COLO668 (cell line): ENCODE data around the gene SLC38A10.

Source experiments
- DNase-seq: peaks from one replicate; lab custom pipeline; 2025; ENCODE audit not compliant: unreplicated experiment; lab: John Stamatoyannopoulos, UW

SLC38A10 gene

DNA sequence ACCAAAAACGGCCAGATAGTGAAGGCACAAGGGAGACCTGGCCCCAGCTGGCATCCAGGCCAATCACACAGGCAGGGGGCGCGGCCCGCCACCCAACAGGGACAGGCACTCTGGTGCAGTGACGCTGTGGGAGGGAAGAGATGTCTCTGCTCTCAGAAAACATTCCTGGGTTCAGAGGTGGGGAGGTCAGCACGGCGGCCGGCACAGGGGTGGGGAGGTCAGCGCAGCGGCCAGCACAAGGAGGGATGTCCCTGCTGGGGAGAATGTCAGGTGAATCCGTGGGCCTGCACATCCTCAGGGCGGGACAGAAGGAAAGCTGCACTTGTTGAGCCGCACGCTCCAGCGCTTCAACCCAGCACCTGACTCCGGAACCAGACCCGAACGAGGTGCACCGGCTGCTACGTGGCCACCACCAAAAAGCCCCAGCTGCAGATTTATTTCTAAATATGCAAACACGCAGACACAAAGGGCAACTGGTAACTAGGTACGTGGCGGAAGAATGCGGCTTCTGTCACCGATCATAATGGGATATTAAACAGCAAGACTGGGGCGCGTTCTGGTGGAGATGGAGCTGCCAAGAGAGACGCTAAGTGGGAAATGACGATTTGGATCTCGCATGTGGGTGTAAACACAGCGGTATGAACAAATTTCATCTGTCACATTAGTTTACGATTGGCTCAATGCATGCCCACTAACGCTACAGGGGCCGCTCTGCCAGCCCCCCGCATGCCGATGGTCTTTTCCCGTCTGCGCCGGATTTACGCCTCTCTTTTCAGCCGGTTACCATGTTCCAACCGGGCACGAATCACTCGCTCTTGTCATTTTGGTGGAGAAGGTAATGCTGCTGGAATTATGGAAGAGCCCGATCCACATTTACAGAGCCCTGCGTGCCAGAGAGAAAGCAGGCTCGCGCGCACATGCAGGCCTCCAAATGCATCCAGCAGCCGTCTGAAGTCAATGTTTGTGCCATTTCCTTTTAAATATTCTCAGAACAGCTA, 15.5 kb downstream of the SLC38A10 start:
- no peak for DNase-seq

DNA sequence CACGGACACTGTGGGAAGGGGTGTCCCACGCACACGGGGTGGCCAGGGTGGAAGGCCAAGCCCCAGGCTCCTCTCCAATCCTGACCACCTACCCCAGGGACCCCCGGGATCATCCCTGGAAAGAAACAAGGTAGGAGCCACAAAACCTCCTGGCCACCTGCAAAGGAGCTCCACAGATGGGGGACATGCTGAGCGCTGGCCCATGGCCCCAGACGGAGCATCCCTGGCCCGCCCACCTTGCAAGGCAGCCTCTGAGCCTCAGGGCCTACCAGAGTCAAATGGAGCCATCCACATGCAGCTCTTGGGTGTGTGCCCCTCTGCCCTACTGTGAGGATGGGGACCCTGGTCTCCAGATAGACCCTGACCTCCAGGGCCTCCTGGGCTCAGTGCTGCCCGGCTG, 16.3 kb downstream of the SLC38A10 start:
- no peak for DNase-seq

DNA sequence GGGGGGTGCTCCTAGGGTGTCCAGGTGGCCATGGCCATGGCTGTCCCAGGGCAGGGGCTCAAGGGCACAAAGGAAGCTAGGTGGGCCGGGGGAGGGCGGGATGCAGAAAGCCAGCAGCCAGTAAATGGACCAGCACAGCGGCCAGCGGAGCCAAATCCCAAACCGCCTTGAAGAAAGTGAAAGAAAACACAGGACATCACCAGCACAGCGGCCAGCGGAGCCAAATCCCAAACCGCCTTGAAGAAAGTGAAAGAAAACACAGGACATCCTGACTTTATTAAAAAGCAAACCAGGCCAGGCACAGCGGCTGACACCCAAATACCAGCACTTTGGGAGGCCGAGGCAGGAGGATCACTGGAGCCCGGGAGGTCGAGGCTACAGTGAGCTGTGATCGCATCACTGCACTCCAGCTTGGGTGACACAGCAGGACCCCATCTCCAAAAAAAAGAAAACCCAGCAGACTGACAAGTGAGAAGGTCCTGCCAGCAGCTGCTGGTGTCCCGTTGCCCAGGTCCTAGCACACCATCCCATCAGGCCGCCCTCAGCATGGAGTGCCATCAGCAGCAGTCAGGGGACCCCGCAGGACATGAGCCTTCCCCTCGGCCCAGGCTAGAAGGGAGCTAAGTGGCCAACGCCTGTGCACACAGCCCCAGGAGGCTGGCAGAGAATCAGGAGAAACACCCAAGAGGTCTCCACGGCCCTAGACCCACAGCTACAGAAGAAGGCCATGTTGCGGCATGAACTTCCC, 17.0 kb downstream of the SLC38A10 start:
- DNase-seq = no peak

GRCh38 chr17:81277421-81277820, 17.7 kb downstream of the SLC38A10 start:
- no peak for DNase-seq

- no peak for DNase-seq
Observed at GRCh38 chr17:81276781-81277180, 18.3 kb downstream of the SLC38A10 start.

DNA sequence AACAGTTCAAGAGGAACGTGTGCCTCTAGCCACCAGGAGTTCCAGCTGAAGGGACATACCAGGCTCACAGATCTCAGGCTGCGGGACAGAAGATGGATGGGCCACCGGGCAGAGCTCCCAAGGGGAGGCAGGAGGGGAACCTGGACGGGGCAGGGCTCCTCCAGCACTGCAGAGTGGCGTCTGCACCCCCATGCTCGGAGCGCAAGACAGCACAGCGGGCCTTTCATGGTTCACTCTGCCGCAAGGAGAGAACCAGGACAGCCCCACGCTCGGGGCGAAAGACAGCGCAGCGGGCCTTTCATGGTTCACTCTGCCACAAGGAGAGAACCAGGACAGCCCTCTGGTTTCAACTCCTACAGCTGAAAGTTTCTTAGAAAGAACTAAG, 20.6 kb downstream of the SLC38A10 start:
- no peak for DNase-seq

DNA sequence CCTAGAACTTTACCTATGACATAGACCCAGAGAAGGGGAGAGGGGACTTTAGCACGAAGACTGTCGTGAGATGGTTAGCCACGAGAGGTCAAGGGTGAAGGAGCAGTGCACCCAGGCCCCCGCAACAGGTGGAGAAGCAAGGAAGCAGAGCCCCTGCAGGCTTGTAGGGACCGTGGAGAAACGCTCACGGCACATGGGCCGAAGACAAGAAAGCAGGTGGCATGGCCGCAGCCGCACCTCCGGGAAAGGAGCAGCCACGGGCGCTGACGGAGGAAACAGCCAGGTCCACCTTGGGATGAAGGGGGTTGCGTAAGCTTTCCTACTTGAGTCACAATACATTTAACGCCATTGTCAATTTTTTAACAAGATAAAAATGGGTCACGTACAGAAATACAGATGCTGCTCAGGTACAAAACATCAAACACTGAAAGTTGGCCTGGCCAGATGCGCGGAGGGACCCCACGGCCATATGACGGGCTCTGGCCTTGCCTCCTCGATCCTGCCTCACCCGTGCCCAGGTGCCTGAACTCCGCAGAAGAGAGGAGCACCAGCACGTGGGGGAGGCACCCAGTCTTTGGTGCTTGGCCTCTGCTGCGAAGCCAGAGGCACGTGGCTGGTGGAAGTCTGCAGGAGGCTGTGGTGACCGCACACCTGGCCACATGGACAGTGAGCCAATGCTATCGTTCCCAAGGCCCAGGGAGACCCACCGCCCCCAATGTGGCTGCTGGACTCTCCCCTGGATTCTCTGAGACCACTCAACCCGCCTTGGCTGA, 21.2 kb downstream of the SLC38A10 start:
- DNase-seq = no peak

DNA sequence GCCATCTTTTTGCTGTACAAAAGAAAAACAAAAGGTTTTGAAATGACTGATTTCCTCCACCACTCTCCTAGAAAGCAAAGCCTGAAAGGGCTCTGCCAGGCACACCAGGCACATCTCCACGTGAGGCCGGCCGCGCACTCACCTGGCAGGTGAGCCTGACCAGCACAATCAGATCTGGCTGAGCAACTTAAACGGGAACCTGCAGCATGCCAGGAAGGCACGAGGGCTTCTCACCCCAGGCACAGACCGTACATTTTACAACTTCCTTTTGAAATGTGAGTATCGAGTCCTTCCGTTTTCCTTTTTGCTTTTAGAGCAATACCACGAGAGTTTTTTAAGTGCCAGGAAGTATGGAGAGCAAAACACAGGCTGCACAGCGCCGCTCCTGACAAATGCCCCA, 22.5 kb downstream of the SLC38A10 start:
- DNase-seq = no peak

- no peak for DNase-seq
Observed at GRCh38 chr17:81271226-81271625, 23.9 kb downstream of the SLC38A10 start.

- no peak for DNase-seq
Observed at GRCh38 chr17:81270279-81270678, 24.8 kb downstream of the SLC38A10 start.

- DNase-seq = no peak
Observed at GRCh38 chr17:81267390-81268067, 27.6 kb downstream of the SLC38A10 start.

DNA sequence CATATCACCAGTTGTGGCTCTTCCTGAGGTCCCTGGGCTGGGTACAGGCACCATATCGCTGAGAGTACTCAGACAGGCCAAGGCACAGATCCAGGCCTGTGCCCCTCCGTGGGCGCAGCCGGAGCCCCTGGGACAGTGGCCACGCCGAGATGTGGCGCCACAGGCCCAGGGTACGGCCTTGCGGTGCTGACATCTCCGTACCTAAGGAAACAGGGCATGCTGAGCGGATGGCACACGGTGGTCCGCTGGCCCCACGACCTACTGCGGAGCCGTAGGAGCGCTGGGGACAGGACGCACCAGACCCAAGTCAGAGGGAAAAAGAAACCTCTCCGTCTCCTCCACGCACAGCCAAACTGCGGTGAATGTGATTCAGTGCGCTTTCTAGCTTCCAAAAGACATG, 29.5 kb downstream of the SLC38A10 start:
- DNase-seq = no peak

DNA sequence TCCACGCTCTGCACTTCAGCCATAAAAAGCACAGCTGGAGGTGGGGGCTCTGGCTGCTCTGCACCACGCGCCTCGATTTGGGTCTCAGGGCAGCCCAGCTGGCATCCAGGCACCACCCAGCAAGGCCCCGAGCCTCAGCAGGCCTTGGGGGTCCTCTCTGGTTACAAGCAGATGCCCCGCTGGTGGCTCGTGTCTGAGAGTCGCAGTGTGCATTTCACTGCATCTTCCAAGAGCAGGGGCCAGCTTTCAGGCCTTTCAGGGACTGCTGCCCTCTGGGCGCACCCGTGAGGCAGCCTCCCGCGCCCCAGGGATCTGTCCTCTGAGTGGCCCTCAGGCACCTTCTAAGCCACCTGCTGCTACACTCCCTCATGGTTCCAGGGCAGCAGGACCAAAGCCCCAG, 30.5 kb downstream of the SLC38A10 start:
- DNase-seq = no peak

- DNase-seq = no peak
Observed at GRCh38 chr17:81263371-81264181, 31.5 kb downstream of the SLC38A10 start.

DNA sequence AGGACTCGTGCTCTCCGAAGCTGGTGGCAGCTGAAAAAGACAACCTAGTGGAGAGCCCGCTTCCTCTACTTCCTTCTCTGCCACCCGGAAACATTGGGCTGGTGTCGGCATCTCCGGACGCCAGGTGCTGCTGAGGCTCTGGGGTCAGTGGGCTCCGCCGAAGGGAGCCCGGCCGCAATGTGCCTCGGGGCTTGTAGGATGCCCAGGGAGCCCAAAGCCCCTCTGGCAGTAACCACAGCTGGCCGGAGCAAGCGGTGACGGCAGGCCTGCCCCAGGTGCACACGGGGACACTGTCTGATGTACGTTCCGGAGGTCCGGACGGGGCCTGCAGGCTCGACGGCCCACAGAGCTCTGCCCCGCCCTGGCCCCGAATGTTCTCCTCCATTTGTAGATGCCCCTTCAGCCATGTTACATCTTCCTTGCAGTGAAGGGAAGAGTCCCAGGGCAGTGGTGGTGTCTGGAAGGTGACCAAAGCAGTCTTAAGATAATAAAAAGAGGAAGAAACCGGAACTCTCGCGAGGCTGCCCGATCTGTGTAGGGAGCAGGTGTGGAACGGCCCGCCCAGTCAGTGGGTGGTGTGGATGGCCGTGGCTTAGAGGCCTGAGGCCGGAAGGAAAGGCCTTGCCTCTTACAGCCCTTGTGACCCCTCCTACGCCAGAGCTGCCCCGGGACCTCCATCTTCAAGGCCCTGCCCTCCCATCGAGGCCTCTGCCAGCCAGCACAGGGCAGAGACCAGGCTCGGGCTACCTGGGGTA, 33.3 kb downstream of the SLC38A10 start:
- DNase-seq = no peak

- DNase-seq = no peak
Observed at GRCh38 chr17:81261096-81261495, 34.0 kb downstream of the SLC38A10 start.

DNA sequence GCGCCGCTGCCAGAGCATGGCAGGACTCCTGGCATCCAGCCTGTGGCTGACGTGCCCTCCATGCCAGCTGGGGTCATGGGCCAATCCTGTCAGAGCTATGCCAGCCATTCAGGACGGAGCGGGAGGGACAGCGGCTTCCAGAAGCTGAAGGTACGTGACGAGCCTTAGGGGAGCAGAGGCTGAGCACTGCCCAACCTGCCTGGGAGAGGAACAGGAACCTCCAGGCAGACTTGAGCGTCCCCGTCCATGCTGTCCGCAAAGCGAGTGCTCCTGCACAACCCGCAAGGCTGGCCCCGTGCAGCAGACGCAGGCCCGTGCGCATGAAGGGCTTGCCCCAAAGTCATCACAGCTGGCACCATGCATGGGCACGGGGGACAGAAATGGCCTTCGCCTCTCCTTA, 34.5 kb downstream of the SLC38A10 start:
- no peak for DNase-seq

- no peak for DNase-seq
Observed at GRCh38 chr17:81260171-81260570, 34.9 kb downstream of the SLC38A10 start.

DNA sequence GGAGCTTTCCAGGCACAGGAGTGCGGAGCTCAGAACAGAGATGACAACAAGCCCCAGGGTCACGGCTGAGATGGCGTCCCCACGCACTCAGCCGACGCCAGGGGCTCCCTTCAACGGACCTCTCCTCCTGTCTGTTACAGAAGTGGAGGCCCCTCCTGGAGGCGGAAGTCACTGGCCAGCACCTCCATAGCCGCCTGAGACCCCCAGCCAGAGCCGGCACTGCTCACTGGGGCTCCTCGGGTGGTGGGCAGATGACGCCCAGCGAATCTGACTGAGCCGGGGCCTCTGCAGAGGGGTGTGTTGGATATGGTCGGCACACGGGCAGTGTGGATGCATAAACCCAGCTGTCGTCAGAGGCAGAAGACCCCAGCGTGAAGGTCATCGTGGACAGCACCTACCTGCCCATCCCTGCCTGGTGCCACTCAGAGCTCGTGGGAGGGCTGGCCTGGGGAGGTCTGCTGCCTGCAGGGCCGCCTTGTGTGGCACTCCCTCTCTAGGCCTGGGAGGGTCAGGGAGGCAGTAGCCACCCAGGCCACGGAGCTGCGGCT, 36.0 kb downstream of the SLC38A10 start:
- DNase-seq = no peak
